GM21717 (cell line): ENCODE results near the gene UTS2R.

ENCODE experiments used
- ATAC-seq: cut with Tn5 transposase; IDR thresholded peaks from one replicate; pipeline ENCODE4 v1.9.1; 2021; ENCODE audit warnings: mild to moderate bottlenecking, moderate library complexity; ENCODE audit not compliant: unreplicated experiment

UTS2R gene

GRCh38 chr17:82424001-82424862, 52.7 kb downstream of the UTS2R start:
- ATAC-seq = no peak

GRCh38 chr17:82424863-82425159, 53.2 kb downstream of the UTS2R start:
- ATAC-seq = no peak
